Loucy (cell line): ENCODE results near the gene DRAM2.

Experiments
- CTCF ChIP-seq: fragments of 200-600 bp; sonication (generic); conservative IDR thresholded peaks from 2 replicates; pipeline ENCODE4 v1.5.1; 2014; ENCODE audit warnings: mild to moderate bottlenecking, antibody characterized with exemption, low read length
- EZH2phosphoT487 ChIP-seq: fragments of 200-600 bp; IDR thresholded peaks from 2 replicates; pipeline ENCODE4 v1.6.1; 2018; ENCODE audit warnings: antibody characterized with exemption, mild to moderate bottlenecking, moderate library complexity, borderline replicate concordance

- TF ChIP-seq CTCF (no peak), EZH2phosphoT487 (no peak)
These were observed 24.3 kb upstream of the DRAM2 start for GRCh38 chr1:111164151-111164550.
